ENCODE results near the gene PTH1R.

GRCh38 chr3:46952813-46953212 lies 75.3 kb downstream of the PTH1R start:
- TF ChIP-seq CTCF (IDR thresholded peaks at IDR 0.05) = no peak
- TF ChIP-seq POLR2A (IDR thresholded peaks at IDR 0.05) = no peak

Measured in heart left ventricle (tissue), 13 donors.